ENCODE measurements around the gene PGM2. TPM values are rescaled to one million over a fixed set of nuclear protein-coding genes. Genes with fewer than 3 reads are reported as not detected.

PGM2 gene
- total RNA-seq, 1 experiment from 2014 or later, result 31.0 TPM

DNA sequence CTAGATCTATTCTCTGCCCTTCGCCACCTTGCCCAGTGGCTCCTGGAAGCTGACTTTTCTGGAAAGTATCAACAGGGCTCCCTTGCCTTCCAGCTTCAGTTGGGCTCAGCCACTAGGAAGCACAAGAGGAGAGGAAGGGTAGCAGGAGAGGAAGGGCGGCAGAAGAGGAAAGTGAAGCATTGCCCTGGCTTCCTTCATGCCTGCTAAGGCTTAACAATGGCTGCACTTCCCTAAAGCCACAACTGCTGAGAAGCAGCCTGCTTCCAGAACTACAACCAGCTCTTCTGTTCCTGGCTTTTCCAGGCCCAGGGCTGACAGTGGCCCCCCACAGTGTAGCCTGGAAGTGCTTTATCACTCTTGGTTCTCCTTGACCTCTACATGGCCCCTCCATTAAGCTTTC is 29.1 kb upstream of the PGM2 start:
- no peaks in the 10 kb centered on the region for H3K36me3 ChIP-seq (ENCODE audit: insufficient read depth, low read length, poor library complexity, severe bottlenecking)
- ChIA-PET CTCF (no interaction called here), POLR2A (ENCODE audit: low non-redundant PET) (no interaction called here)
- intact Hi-C loops (cut with micrococcal nuclease; ENCODE audit: unreplicated experiment), result no loop called here
- no peak for DNase-seq (ENCODE audit: low spot score)
- H3K4me3 ChIP-seq (ENCODE audit: low read depth, low read length, poor library complexity, severe bottlenecking), result no peak overlapping the region
- no peaks in the 10 kb centered on the region for H3K4me1 ChIP-seq (ENCODE audit: insufficient read depth, low read length, poor library complexity, severe bottlenecking)
- TF ChIP-seq, protein P1, sequence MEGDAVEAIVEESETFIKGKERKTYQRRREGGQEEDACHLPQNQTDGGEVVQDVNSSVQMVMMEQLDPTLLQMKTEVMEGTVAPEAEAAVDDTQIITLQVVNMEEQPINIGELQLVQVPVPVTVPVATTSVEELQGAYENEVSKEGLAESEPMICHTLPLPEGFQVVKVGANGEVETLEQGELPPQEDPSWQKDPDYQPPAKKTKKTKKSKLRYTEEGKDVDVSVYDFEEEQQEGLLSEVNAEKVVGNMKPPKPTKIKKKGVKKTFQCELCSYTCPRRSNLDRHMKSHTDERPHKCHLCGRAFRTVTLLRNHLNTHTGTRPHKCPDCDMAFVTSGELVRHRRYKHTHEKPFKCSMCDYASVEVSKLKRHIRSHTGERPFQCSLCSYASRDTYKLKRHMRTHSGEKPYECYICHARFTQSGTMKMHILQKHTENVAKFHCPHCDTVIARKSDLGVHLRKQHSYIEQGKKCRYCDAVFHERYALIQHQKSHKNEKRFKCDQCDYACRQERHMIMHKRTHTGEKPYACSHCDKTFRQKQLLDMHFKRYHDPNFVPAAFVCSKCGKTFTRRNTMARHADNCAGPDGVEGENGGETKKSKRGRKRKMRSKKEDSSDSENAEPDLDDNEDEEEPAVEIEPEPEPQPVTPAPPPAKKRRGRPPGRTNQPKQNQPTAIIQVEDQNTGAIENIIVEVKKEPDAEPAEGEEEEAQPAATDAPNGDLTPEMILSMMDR (conservative IDR thresholded peaks at IDR 0.05; ENCODE audit: low read depth, low read length), result no peak
- TF ChIP-seq EZH2 (IDR thresholded peaks at IDR 0.05; ENCODE audit: borderline replicate concordance, low read depth, low read length, poor library complexity, severe bottlenecking), result no peak
- peaks cover 6% of the 10 kb centered on the region for H3K27me3 ChIP-seq (replicated peaks; ENCODE audit: insufficient read depth, low read depth, low read length, poor library complexity)
- no TSS peak for BruUV-seq (replicated peaks)
- H3K9me3 ChIP-seq (ENCODE audit: low read depth, low read length, poor library complexity, severe bottlenecking), result no peaks in the 10 kb centered on the region
- no peak overlapping the region for H3K27ac ChIP-seq (ENCODE audit: low read depth, low read length, poor library complexity, severe bottlenecking)

DNA sequence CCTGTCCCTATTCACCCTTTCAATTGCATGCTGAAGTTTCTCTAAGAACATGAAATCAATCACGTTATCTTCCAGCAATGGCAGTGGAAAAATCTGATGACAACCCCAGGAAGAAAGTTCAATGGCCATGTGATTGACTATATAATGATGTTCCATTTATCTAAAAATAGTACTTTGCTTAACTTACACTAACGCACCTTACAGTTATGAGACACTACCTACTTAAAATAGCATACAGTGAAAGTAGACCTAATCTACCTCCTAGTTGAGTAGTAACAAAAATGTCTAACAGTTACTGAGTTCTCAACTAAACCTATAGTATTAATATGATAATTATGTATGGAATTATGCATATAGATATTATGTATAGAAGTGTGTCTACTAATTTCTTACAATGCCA is 28.6 kb upstream of the PGM2 start:
- ChIA-PET CTCF (no interaction called here), POLR2A (ENCODE audit: low non-redundant PET) (no interaction called here)
- peaks cover 6% of the 10 kb centered on the region for H3K27me3 ChIP-seq (replicated peaks; ENCODE audit: insufficient read depth, low read depth, low read length, poor library complexity)
- intact Hi-C loops (cut with micrococcal nuclease; ENCODE audit: unreplicated experiment), result no loop called here
- BruUV-seq (replicated peaks), result no TSS peak
- no peak overlapping the region for H3K27ac ChIP-seq (ENCODE audit: low read depth, low read length, poor library complexity, severe bottlenecking)
- TF ChIP-seq, protein P1 (conservative IDR thresholded peaks at IDR 0.05; ENCODE audit: low read depth, low read length), result no peak
- TF ChIP-seq EZH2 (IDR thresholded peaks at IDR 0.05; ENCODE audit: borderline replicate concordance, low read depth, low read length, poor library complexity, severe bottlenecking), result no peak
- no peak overlapping the region for H3K4me3 ChIP-seq (ENCODE audit: low read depth, low read length, poor library complexity, severe bottlenecking)
- H3K4me1 ChIP-seq (ENCODE audit: insufficient read depth, low read length, poor library complexity, severe bottlenecking), result no peaks in the 10 kb centered on the region
- no peaks in the 10 kb centered on the region for H3K36me3 ChIP-seq (ENCODE audit: insufficient read depth, low read length, poor library complexity, severe bottlenecking)
- no peaks in the 10 kb centered on the region for H3K9me3 ChIP-seq (ENCODE audit: low read depth, low read length, poor library complexity, severe bottlenecking)
- DNase-seq (ENCODE audit: low spot score), result no peak

DNA sequence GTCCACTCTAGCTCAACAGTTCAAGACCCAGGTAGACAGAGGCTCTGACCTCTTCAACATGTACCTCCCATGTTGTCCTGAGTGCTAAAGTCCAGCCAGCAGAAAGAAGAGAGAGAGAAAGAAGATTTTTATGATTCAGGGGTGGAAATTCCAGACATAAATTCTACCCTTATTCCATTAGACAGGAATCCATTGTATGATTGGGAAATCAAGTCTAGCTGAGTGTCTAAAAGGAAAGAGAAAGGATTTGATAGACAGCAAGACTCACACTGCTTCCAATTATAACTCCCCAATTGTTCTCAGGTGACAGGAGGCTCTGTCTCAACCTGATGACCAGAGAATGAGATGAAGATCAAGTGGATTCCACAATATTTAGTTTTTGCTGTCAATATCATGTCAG is 27.9 kb upstream of the PGM2 start:
- ChIA-PET CTCF (no interaction called here), POLR2A (ENCODE audit: low non-redundant PET) (no interaction called here)
- intact Hi-C loops (cut with micrococcal nuclease; ENCODE audit: unreplicated experiment), result no loop called here
- H3K27ac ChIP-seq (ENCODE audit: low read depth, low read length, poor library complexity, severe bottlenecking), result no peak overlapping the region
- peaks cover 6% of the 10 kb centered on the region for H3K27me3 ChIP-seq (replicated peaks; ENCODE audit: insufficient read depth, low read depth, low read length, poor library complexity)
- no peaks in the 10 kb centered on the region for H3K9me3 ChIP-seq (ENCODE audit: low read depth, low read length, poor library complexity, severe bottlenecking)
- H3K4me1 ChIP-seq (ENCODE audit: insufficient read depth, low read length, poor library complexity, severe bottlenecking), result no peaks in the 10 kb centered on the region
- no peaks in the 10 kb centered on the region for H3K36me3 ChIP-seq (ENCODE audit: insufficient read depth, low read length, poor library complexity, severe bottlenecking)
- DNase-seq (ENCODE audit: low spot score), result no peak
- no TSS peak for BruUV-seq (replicated peaks)
- H3K4me3 ChIP-seq (ENCODE audit: low read depth, low read length, poor library complexity, severe bottlenecking), result no peak overlapping the region
- no peak for TF ChIP-seq EZH2 (IDR thresholded peaks at IDR 0.05; ENCODE audit: borderline replicate concordance, low read depth, low read length, poor library complexity, severe bottlenecking)
- TF ChIP-seq, protein P1 (conservative IDR thresholded peaks at IDR 0.05; ENCODE audit: low read depth, low read length), result no peak

Measured in A673 (cell line).